NOMO-1 treated with dmso at 0.1 percent for 144 hours (cell line): Measurements from ENCODE around the gene EPB41L5.
"Not testable (repeated sequence)": the region's sequence is repeated elsewhere in the genome, so short reads cannot be mapped to it uniquely, and the experiment has no call there.

Source experiments
- DNase-seq: peaks from one replicate; lab custom pipeline; 2025; ENCODE audit not compliant: unreplicated experiment; lab: John Stamatoyannopoulos, UW

Gene EPB41L5

DNA sequence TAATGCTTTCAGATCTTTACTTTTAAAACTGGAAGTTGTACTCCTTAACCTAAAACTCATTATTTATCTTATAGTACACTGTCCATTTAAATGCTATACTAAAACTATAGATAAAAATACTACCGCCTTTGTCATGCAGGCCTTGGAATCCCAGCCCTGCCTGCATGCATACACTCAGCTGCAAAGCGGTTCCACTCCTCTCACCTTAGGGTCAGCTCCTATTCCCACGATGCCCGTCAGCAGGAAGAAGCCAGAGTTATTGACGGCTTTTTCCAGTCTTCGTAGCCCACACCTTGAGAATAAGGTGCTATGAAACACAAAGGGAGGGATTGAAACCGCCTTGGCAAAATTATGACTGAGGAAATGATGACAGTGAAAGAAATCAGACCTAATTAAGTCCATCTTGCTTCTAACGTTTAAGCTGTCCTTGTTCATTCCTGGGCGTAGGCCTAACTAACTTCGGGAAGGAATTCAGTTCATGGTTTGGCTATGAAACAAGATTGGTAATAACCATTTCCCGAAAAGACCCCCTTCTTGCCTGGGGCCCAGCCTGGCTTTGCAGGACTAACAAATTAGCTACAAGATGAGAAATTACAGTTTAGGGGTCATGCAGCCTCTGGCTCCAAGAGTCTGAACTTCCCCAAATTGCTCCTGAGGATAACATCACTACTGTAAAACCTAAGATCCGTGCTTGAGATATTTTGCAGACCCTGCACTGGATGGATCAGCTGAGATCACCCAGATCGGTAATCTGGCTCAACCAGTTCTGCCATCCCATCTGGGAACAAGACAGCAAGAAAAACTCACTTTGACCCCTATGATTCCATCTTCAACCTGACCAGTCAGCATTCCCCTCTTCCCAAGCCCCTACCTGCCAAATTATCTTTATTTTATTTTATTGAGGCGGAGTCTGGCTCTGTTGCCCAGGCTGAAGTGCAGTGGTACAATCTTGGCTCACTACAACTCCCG lies 17.1 kb downstream of the EPB41L5 start:
- no peak for DNase-seq

DNA sequence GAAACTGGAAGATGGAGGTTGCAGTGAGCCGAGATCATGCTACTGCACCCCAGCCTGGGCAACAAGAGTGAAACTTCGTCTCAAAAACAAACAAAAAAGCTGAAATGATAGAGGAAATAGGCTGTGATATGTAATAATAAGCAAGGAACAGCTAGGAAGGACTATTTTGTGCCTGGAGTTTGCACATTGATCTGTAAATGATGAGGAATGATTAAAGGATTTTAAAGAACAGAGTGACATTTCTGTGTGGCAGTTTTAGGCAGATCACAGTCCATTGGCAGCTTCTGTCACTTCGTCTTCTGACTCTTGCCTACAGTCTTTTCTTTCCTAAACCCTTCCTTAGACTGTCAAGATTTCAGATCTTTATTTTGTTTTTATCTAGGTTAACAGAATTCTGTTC lies 19.4 kb downstream of the EPB41L5 start:
- no peak for DNase-seq

DNA sequence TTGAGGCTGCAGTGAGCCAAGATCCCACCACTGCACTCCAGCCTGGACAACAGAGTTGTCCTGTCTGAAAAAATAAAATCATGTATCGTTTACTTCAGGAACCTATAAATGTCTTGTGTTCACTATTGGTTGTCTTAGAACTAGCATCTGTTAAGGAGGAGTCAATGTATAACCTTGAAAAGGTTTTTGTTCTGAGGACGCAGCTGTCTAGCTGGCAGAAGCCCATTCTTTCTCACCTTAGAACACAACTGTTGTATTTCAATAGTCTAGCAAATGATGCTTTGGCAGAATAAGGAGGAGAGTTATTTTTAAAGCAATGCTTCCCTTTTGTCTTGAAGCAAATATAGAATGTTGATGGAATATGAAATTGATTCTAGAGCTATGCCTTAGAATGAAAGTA lies 21.1 kb downstream of the EPB41L5 start:
- no peak for DNase-seq

DNA sequence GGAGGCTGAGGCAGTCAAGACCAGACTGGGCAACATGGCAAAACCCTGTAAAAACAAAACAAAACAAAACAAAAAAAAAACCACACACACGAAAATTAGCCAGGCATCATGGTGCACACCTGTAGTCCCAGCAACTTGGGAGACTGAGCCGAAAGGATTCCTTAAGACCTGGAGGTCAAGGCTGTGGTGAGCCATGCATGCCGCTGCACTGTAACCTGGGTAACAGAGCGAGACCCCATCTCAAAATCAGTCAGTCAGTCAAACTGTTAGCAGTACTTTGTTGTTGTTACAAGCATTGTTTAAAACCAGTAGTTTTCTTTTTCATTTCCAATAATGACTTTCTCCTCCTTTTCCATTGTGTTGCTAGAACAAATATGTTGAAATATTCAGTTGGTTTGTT lies 21.7 kb downstream of the EPB41L5 start:
- no peak for DNase-seq

DNA sequence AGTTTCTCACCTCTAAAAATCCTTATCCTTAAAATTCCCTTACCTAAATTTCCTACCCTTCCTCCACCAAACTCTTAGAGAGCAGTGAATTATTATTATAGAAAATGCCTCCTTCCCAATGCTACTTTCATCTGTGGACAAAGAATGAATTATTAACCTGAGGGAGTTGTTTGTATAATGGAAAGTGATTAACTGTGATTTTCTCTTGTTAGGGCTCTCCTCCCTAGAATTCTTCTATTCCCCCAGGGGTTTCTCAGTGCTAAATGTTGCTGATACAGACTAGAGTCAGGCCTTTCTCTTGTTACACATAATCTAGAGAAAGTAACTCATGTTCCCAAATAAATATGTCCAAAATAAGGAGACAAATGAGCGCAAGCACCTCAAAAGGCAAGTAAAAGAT lies 23.3 kb downstream of the EPB41L5 start:
- no peak for DNase-seq

DNA sequence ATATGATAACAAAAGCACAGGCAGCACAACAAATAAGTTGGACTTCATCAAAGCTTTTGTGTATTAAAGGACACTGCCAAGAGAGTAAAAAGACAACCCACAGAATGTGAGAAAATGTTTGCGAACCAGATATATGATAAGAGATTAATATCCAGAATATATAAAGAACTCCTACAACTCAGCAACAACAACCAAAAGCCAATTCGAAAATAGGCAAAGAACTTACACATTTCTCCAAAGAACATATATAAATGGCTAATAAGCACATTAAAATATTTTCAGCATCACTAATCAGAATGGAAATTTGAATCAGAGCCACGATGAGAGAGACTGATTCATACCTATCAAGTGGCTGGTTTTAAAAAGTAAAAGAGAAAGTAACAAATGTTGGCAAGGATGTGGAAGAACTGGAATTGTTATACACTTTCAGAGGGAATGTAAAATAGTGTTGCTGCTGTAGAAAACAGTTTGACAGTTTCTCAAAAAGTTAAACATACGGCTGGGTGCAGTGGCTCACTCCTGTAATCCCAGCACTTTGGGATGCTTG lies 25.2 kb downstream of the EPB41L5 start:
- DNase-seq, result no peak

DNA sequence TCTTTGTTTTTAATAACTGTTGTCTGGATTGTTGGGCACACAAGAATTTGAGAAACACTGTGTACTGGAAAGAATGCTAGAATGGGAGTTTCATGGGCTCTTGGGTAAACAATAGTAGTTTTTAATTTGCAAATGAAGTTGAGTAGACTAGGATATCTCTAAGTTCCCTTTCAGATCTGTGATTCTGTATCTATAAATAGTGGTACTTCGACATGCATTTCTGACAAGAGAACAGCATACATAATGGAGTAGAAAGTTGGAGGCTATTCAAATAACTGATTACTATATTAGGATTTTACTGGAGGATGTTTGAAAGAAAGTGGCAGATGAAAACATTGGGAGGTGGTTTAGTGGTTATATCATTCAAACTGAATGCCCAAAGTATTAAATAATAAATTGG lies 29.5 kb downstream of the EPB41L5 start:
- no peak for DNase-seq

DNA sequence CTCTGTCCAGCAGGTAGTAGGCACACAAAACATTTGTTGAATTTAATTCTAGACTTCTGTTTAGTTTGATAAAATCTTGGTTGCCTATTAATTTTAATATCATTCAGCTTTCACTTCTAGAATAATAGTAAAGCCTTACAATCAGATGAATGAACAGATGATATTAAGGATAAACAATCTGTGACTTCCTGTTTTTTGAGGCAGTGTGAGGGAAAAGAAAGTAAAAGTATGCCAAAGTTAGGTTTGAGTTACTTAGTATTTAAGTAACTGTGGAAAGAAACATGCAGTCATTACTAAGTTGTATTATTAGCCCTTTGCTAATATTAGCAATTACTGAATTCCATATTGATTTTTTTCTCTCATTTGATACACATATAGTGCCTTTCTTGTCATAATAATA lies 31.5 kb downstream of the EPB41L5 start:
- DNase-seq, result no peak

DNA sequence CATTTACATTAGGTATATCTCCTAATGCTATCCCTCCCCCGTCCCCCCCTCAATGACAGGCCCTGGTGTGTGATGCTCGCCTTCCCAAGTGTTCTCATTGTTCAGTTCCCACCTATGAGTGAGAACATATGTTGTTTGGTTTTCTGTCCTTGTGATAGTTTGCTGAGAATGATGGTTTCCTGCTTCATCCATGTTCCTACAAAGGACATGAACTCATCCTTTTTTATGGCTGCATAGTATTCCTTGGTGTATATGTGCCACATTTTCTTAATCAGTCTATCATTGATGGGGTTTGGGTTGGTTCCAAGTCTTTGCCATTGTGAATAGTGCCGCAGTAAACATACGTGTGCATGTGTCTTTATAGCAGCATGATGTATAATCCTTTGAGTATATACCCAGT lies 32.9 kb downstream of the EPB41L5 start:
- not testable (repeated sequence) for DNase-seq

DNA sequence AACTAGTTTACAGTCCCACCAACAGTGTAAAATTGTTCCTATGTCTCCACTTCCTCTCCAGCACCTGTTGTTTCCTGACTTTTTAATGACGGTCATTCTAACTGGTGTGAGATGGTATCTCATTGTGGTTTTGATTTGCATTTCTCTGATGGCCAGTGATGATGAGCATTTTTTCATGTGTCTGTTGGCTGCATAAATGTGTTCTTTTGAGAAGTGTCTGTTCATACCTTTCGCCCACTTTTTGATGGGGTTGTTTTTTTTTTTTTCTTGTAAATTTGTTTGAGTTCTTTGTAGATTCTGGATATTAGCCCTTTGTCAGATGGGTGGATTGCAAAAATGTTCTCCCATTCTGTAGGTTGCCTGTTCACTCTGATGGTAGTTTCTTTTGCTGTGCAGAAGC lies 33.4 kb downstream of the EPB41L5 start:
- not testable (repeated sequence) for DNase-seq

DNA sequence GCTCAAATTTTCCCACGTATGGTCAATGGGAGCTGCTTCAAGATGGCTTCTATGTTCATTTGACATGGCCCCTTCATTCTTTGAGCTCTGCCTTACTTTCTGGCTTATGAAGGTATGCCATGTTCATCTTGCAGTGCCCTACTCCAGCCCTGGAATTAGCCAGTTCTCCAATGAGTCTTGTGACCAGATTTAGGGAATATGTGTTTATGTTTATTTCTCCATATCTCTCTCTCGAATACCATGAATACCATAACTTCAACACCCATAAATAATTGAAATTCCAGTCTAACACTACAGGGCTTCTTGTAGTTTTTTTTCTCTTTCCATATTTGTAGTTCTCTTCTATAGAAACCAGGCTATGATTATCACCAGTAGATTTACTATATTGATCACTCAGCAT lies 39.7 kb downstream of the EPB41L5 start:
- DNase-seq, result no peak

DNA sequence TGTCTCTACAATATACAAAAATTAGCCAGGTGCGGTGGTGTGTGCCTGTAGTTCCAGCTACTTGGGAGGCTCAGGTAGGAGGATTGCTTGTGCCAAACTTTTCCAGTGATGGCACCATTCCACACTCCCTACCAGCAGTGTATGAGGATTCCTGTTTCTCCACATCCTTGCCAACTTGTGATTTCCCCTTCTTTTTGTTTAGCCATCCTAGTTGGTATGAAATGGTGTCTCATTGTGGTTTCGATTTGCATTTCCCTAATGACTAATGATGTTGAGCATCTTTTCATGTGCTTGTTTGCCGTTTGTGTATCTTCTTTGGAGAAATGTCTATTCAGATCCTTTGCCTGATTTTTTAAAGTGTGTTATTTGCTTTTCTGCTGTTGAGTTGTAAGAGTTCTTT lies 41.0 kb downstream of the EPB41L5 start:
- no peak for DNase-seq

DNA sequence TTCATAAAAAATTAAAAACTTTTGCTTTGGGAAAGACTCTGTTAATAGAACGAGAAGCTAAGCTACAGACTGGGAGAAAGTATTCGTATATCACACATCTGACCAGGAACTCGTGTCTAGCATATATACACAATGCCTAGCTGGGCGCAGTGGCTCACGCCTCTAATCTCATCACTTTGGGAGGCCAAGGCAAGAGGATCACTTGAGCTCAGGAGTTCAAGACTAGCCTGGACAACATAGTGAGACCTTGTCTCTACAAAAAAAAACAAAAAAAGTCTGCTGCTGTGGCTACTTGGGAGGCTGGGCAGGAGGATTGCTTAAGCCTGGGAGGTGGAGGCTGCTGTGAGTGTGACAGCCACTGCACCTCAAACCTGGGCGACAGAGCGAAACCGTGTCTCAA lies 46.6 kb downstream of the EPB41L5 start:
- no peak for DNase-seq

DNA sequence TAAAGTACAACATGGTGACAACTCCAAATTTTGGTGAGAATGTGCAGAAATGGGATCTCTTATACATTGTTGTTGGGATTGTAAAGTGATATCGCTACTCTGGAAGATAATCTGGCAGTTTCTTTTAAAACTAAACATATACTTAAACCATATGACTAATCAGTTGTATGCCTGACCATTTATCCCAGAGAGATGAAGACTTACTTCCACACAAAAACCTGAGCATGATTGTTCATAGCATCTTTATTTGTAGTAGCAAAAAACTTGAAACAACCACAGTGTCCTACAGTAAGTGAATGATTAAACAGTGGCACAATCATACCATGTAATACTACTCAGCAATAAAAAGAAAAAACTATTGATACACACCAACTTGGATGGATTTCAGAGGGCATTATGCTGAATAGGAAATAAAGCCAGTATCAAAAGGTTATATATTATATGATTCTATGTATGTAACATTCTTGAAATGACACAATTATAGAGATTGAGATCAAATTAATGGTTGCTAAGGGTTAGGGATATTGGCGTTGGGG lies 47.3 kb downstream of the EPB41L5 start:
- DNase-seq, result no peak

DNA sequence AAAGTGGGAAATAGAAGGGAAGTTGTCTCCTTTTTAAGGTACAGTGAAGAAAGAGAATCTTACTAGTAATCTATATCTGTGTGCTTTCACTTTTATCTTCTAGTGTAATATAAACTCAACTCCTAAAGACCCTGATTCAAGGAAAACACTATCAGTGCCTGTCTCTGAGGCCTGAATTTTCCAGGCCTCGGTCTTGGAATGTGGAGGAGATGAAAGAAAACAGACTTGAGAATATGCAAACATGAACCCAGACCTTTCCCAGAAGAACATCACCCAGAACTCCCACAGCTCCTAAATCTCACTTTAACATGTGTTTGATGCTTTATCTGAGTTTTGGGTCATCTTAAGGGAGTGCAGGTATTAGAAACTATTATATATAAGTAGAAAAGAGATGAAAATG lies 51.8 kb downstream of the EPB41L5 start:
- DNase-seq, result no peak

DNA sequence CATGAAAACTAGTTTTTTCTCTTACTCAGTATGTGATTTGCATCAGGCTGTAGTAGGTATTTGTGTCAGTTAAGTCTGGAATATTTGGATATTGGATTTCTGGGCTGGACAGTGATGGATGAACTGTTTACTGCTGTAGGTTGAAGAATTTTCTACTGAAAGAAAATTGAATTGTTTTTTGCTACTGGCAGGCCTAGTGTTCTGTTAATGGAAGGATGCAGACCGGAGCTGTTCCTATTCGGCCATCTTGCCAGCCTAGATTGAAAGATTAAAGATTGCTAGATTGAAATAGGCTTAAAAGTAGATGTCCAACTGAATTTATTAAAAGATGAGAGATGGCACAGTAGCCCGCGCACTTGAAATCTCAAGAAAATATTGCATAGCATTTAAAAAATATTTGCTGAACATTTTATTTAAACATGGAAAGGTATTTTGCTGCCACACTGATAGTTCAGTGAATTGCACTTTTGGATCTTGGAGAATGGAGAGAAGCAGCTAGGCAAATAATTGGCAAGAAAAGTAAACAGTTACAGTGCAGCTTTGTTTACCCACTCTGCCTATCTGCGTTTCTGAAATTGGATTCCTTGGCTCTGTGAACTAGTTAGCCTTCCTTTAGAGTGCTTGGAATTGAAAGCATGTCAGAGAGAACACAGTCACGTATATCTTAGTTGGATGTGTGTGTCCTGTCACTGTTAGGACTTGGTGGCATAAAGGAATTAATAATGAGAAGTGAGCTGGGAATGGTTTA lies 54.1 kb downstream of the EPB41L5 start:
- no peak for DNase-seq

DNA sequence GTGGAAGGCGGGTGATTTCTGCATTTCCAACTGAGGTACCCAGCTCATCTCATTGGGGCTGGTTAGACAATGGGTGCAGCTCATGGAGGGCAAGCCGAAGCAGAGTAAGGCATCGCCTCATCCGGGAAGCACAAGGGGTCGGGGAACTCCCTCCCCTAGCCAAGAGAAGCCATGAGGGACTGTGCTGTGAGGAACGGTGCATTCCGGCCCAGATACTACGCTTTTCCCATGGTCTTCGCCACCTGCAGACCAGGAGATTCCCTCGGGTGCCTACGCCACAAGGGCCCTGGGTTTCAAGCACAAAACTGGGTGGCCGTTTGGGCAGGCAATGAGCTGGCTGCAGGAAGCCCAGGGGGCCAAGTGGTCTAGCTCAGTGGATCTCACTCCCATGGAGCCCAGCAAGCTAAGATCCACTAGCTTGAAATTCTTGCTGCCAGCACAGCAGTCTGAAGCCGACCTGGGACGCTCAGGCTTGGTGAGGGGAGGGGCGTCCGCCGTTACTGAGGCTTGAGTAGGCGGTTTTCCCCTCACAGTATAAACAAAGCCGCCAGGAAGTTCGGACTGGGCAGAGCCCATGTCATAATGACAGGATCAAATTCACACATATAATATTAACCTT lies 55.3 kb downstream of the EPB41L5 start:
- not testable (repeated sequence) for DNase-seq

DNA sequence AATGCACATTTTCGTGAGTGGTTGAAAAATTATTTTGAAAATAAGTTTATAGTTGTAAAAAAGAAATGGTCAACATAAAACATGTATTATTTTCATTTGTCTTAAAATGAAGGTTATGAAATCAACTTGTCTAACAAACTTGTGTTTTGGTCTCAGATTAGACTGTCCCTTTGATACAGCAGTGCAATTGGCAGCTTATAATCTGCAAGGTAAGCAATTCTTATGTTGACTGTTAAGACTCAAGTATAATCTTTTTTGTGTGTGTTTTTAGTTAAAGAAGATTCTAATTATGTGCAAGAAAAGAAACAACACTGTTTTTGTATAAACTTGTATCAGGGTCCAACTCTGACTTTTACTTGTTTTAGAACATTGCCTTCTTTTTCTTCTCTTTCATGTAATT lies 62.7 kb downstream of the EPB41L5 start:
- DNase-seq, result no peak

DNA sequence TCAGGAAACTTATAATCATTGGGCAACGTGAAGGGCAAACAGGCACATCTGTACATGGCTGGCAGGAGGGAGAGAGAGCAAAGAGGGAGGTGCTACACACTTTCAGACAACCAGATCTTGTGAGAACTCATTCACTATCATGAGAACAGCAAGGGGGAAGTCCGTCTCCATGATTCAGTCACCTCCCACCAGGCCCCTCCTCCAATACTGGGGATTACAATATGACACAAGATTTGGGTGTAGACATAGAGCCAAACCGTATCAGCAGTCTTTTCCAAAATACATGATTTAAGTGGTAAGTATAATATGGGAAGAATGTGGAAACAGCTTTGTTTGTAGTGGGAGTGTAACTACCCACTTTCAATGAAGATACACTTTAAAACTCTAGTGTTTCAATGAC lies 65.0 kb downstream of the EPB41L5 start:
- no peak for DNase-seq

DNA sequence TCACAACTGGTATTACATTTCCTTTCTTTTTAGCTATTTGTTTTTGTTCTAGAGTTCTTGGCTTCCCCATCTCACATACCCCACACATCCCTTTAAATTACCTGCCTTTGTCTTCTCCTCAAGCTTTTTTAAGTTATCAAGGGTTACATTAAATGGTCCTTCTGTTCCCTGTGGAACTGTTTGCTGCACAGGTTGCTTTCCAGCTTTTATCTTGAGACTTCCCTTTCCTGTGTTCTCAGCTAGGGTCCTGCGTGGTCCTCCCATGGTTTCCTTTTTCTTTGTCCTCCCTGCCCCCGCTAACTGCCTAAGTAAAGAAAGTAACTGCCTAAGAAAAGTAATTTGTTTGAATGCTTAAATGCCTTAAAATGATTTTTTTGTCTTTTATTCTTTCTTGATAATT lies 66.8 kb downstream of the EPB41L5 start:
- no peak for DNase-seq

DNA sequence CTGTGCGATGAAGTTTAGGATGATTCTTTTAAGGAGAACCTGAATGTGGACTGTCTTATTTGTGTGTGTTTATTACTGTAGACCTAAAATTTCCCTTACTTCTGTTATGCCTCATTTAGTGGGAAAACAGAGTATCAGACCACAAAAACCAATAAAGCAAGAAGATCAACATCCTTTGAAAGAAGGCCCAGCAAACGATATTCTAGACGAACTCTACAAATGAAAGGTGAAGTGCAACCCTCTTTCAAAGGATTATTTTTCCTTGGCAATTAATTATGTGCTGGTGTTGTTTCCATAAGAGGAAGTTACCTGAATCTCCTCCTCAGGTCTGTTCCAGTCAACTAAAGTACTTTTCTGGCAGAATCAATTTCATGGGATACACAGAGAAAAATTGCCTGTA lies 78.6 kb downstream of the EPB41L5 start:
- no peak for DNase-seq
